ENCODE results near the gene UBE2A. TPM values are rescaled to one million over a fixed set of nuclear protein-coding genes. Genes with fewer than 3 reads are reported as not detected.

Gene UBE2A
- total and polyA plus RNA-seq, 10 donors, result 38.5 to 53.4 (median 42.6) TPM

DNA sequence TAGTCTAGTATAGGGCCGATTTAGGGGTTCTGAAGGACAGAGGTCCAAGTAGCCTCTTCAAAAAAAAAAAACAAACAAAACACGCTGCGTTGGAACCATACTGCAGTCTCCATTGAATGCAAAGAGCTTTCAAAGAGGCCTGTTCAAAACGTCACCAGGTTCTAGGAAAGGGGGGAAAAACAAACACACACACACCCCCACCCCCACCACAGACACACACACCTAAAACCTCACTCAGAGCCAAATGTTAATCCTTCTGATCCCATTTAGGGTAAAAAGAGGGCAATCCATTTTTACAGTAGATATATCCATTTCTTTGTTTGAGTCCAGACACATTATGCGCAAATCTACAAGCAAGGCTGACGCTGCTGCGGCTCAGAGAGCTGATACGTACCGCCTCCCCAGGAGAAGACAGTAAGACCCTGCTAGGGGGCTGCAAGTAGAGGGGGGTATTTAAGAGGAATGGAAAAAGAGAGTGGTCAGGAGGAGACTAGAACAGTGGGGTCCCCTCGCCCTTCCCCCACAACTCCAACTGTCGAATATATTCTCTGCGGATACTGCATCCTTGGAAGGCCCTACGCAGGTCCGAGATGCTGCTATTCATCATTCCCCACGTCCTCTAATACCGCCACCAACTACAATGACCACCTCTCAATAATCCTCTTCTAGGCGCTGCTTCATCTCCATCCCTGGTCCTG, 30.6 kb downstream of the UBE2A start:
- WGBS, 5 donors, result 11 to 45% (median 18%) methylated on average over 16 to 17 of the region's 17 CpGs
- DNase-seq, result no peak
- Histone ChIP-seq H3K27me3 (replicated peaks in 1 of 7) (no peaks in the 10 kb centered on the region), H3K27ac (peak overlapping the region in 7 of 8 donors; percentile 38 to 95 (median 93)), H3K36me3 (peaks cover 0 to 12% (median 0%) of the 10 kb centered on the region in 6 donors), H3K4me3 (peak overlapping the region; percentile 43 to 85 (median 56)), H3K9me3 (no peaks in the 10 kb centered on the region), H3K4me1 (peaks cover 0 to 35% (median 9%) of the 10 kb centered on the region in 6 donors)
- intact Hi-C loops (cut with DNase I; ENCODE audit: low total_unique reads), result no loop called here
- TF ChIP-seq POLR2A (IDR thresholded peaks at IDR 0.05) (no peak), POLR2AphosphoS5 (IDR thresholded peaks at IDR 0.05) (no peak), CTCF (IDR thresholded peaks at IDR 0.05 in 8 of 11, conservative IDR thresholded peaks at IDR 0.05 in 3 of 11) (no peak)

GRCh38 chrX:119605464-119606279, 31.3 kb downstream of the UBE2A start:
- peak; percentile 91 for DNase-seq
- intact Hi-C loops (cut with DNase I; ENCODE audit: low total_unique reads), result no loop called here
- Histone ChIP-seq H3K4me3 (peak overlapping the region; percentile 43 to 85 (median 56)), H3K27me3 (replicated peaks in 1 of 7) (no peaks in the 10 kb centered on the region), H3K27ac (peak overlapping the region; percentile 64 to 95 (median 92)), H3K4me1 (peaks cover 0 to 42% (median 9%) of the 10 kb centered on the region in 6 donors), H3K36me3 (peaks cover 0 to 8% (median 0%) of the 10 kb centered on the region in 6 donors), H3K9me3 (no peaks in the 10 kb centered on the region)
- no peak for TF ChIP-seq CTCF (IDR thresholded peaks at IDR 0.05 in 8 of 11, conservative IDR thresholded peaks at IDR 0.05 in 3 of 11)
- 1 to 40% (median 2%) methylated on average over 30 to 68 of the region's 68 CpGs for WGBS, 5 donors

DNA sequence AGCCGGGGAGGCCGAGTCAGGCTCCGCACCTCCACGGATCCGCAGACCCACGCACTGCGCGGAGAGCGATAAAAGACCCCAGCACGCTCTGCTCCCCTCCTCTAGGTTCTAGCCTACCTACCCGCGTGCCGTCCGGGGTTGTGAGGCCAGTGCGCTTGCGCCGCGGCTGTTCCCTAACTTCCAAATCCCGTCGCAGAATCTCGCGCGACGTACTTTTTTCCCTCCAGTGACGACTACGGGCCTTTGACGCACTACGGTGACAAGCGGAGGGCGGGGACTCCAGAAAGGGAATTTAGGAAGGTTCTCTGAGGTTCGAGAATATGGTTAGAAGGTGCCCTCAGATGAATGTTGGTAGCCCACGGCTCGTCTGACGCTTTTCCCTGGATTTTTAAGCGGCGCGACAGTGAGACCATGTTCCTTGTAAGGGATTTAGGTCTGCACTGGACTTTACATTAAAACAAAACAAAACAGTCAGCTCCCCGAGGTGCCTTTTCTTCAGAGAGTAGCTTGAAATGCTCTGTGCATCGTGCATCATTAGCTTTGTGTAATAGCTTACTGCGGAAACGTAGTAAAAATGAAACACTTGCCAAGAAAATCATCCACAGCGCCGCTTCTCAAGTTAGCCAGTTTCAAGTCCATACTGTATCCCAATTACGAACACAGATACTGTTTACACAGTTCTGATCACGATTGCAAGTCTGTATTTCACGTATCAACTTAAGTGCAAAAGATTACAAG, 32.1 kb downstream of the UBE2A start, which contains the start of gene NKRF:
Gene NKRF (minus strand): TSS at position 145 of the 738 bp plus-strand sequence.
- no peaks in the 10 kb centered on the region for H3K36me3 ChIP-seq
- H3K4me1 ChIP-seq, result peaks cover 0 to 42% (median 9%) of the 10 kb centered on the region in 6 donors
- intact Hi-C loops (cut with DNase I; ENCODE audit: low total_unique reads), result no loop called here
- peak in 3 of 11 experiments; percentile 19 to 30 (median 26) for TF ChIP-seq CTCF (IDR thresholded peaks at IDR 0.05 in 8 of 11, conservative IDR thresholded peaks at IDR 0.05 in 3 of 11)
- TF ChIP-seq POLR2AphosphoS5 (IDR thresholded peaks at IDR 0.05), result peak; percentile 97 to 98 (median 97)
- TF ChIP-seq POLR2A (IDR thresholded peaks at IDR 0.05), result peak in 2 of 3 donors; percentile 46 to 72
- peak; percentile 94 for DNase-seq
- peak within 1 kb of the TSS; percentile 64 to 95 (median 92) for H3K27ac ChIP-seq
- peak within 1 kb of the TSS; percentile 43 to 85 (median 56) for H3K4me3 ChIP-seq
- WGBS, 5 donors, result 4 to 53% (median 11%) methylated on average over 20 to 46 of the region's 46 CpGs
- no peaks in the 10 kb centered on the region for H3K27me3 ChIP-seq (replicated peaks in 1 of 7)
- no peaks in the 10 kb centered on the region for H3K9me3 ChIP-seq
